Bronchial epithelial cell (primary cell): ENCODE results near the gene BRAT1. TPM values are rescaled to one million over a fixed set of nuclear protein-coding genes. Genes with fewer than 3 reads are reported as not detected.

Source experiments
- DNase-seq: peaks from one replicate; pipeline ENCODE4 v3.0.0-alpha.2; 2010; ENCODE audit warnings: low read depth
- FAIRE-seq: peaks from 2 replicates; lab custom pipeline; 2011; peaks lifted over from hg19 to GRCh38; lab: Jason Lieb, UNC
- H3K27me3 ChIP-seq: 2 replicates; pipeline ENCODE4 v1.5.1; 2011; ENCODE audit warnings: low read length; ENCODE audit not compliant: control insufficient read depth, insufficient read depth
- H3K36me3 ChIP-seq: 2 replicates; pipeline ENCODE4 v1.5.1; 2011; ENCODE audit warnings: low read length; ENCODE audit not compliant: control insufficient read depth, insufficient read depth
- H3K4me3 ChIP-seq: 2 replicates; pipeline ENCODE4 v1.5.1; 2011; ENCODE audit warnings: mild to moderate bottlenecking, low read depth, low read length, control low read depth
- CTCF ChIP-seq: IDR thresholded peaks from 2 replicates; pipeline ENCODE4 v1.5.1; 2011; ENCODE audit warnings: mild to moderate bottlenecking, moderate library complexity, low read length, control low read depth, inconsistent platforms; ENCODE audit not compliant: insufficient read depth, severe bottlenecking
- total RNA-seq: library from RNA; depleted of rRNA; stranded (reverse); fragments of >200 nt; gene quantifications from 2 replicates; pipeline ENCODE4 v1.2.1, GENCODE V29; 2014

The BRAT1 gene
- total RNA-seq, 1 donor from 2014 or later: 12.1 TPM

- Histone ChIP-seq H3K4me3 (no peak overlapping the region), H3K36me3 (peaks cover 8% of the 10 kb centered on the region), H3K27me3 (no peaks in the 10 kb centered on the region)
- FAIRE-seq (no peak), DNase-seq (no peak)
- TF ChIP-seq CTCF: no peak
Measured at GRCh38 chr7:2526659-2527504, 28.4 kb downstream of the BRAT1 start.

- FAIRE-seq (no peak), DNase-seq (no peak)
- H3K4me3 ChIP-seq: no peak overlapping the region
- no peaks in the 10 kb centered on the region for H3K27me3 ChIP-seq
- no peak for TF ChIP-seq CTCF
- peaks cover 8% of the 10 kb centered on the region for H3K36me3 ChIP-seq
Measured at GRCh38 chr7:2525658-2526630, 29.4 kb downstream of the BRAT1 start.

- H3K36me3 ChIP-seq: peaks cover 8% of the 10 kb centered on the region
- no peak for FAIRE-seq
- no peak for DNase-seq
- no peaks in the 10 kb centered on the region for H3K27me3 ChIP-seq
- TF ChIP-seq CTCF: no peak
- H3K4me3 ChIP-seq: no peak overlapping the region
Measured at GRCh38 chr7:2524808-2525657, 30.3 kb downstream of the BRAT1 start.

- FAIRE-seq: no peak
- H3K27me3 ChIP-seq: no peaks in the 10 kb centered on the region
Measured at GRCh38 chr7:2523941-2524807, 31.1 kb downstream of the BRAT1 start.

More at GRCh38 chr7:2523941-2524807, 31.1 kb downstream of the BRAT1 start:
- no peak for TF ChIP-seq CTCF
- H3K4me3 ChIP-seq: peak overlapping the region; percentile 7
- peak; percentile 58 for DNase-seq
- peaks cover 8% of the 10 kb centered on the region for H3K36me3 ChIP-seq
